Esophagus (tissue), 2 donors: ENCODE results near the gene UGT1A10. TPM values are rescaled to one million over a fixed set of nuclear protein-coding genes. Genes with fewer than 3 reads are reported as not detected.
"Not testable (repeated sequence)": the region's sequence is repeated elsewhere in the genome, so short reads cannot be mapped to it uniquely, and the experiment has no call there.

Experiments
- H3K27ac ChIP-seq, 2 donors: one replicate each; pipeline ENCODE4 v1.5.1; 2013; ENCODE audit warnings: low read depth in 2 of 2, mild to moderate bottlenecking in 2 of 2, inconsistent platforms in 1 of 2, low read length in 1 of 2, moderate library complexity in 1 of 2
- H3K27me3 ChIP-seq, 2 donors: one replicate each; pipeline ENCODE4 v1.6.1; 2013; ENCODE audit warnings: low read length in 2 of 2, control low read depth in 1 of 2, mild to moderate bottlenecking in 1 of 2; ENCODE audit not compliant: insufficient read depth in 2 of 2, control insufficient read depth in 1 of 2
- H3K36me3 ChIP-seq, 2 donors: one replicate each; pipeline ENCODE4 v1.6.1; 2013; ENCODE audit warnings: low read length in 1 of 2; ENCODE audit not compliant: control insufficient read depth in 2 of 2, insufficient read depth in 2 of 2
- H3K4me1 ChIP-seq, 2 donors: one replicate each; pipeline ENCODE4 v1.6.1; 2013; ENCODE audit warnings: low read length in 1 of 2; ENCODE audit not compliant: control insufficient read depth in 2 of 2, insufficient read depth in 2 of 2
- H3K4me3 ChIP-seq, 2 donors: one replicate each; pipeline ENCODE4 v1.5.1; 2013; ENCODE audit warnings: low read length in 2 of 2, mild to moderate bottlenecking in 2 of 2, low read depth in 1 of 2, moderate library complexity in 1 of 2
- H3K9me3 ChIP-seq, 2 donors: one replicate each; pipeline ENCODE4 v1.6.1; 2013; ENCODE audit warnings: mild to moderate bottlenecking in 2 of 2, low read depth in 1 of 2, low read length in 1 of 2, moderate library complexity in 1 of 2; ENCODE audit not compliant: control insufficient read depth in 2 of 2, insufficient read depth in 1 of 2
- WGBS, 2 donors: extraction: QIAGEN DNeasy Blood & Tissue Kit; methylation state at CpG; one replicate each; pipeline ENCODE4 v1.1.7; 2013; 5-methylcytosine and 5-hydroxymethylcytosine counted together
- polyA plus RNA-seq, 2 donors: library from polyadenylated mRNA; stranded (reverse); fragments of 200-250 nt; gene quantifications; one replicate each; pipeline ENCODE4 v1.2.3, GENCODE V29; 2013
- donor health status: healthy with polysubstance abuse.
- donor health status: Bipolar disorder and iron deficiency.

Gene UGT1A10
- polyA plus RNA-seq, 2 donors: 9.1 to 10.8 TPM

- Histone ChIP-seq H3K4me3 (no peak overlapping the region), H3K9me3 (no peaks in the 10 kb centered on the region), H3K27me3 (no peaks in the 10 kb centered on the region), H3K4me1 (no peaks in the 10 kb centered on the region), H3K27ac (no peak overlapping the region), H3K36me3 (no peaks in the 10 kb centered on the region)
- WGBS, 2 donors: 91 to 96% methylated on average over 1 of the region's 1 CpG
Observed at GRCh38 chr2:233605680-233606079, 30.6 kb upstream of the UGT1A10 start.

- no peak overlapping the region for H3K27ac ChIP-seq
- H3K36me3 ChIP-seq: no peaks in the 10 kb centered on the region
- H3K4me1 ChIP-seq: no peaks in the 10 kb centered on the region
- no peaks in the 10 kb centered on the region for H3K9me3 ChIP-seq
- no peak overlapping the region for H3K4me3 ChIP-seq
- 79 to 81% methylated on average over 4 of the region's 4 CpGs for WGBS, 2 donors
- no peaks in the 10 kb centered on the region for H3K27me3 ChIP-seq
Observed at GRCh38 chr2:233611284-233611683, 25.0 kb upstream of the UGT1A10 start.

- H3K27ac ChIP-seq, H3K27me3 ChIP-seq, H3K4me3 ChIP-seq, H3K4me1 ChIP-seq, H3K9me3 ChIP-seq, H3K36me3 ChIP-seq: not testable (repeated sequence)
- 43 to 48% methylated on average over 5 of the region's 5 CpGs for WGBS, 2 donors
Observed at GRCh38 chr2:233617476-233617875, 18.8 kb upstream of the UGT1A10 start, which contains the start of gene UGT1A8. Gene UGT1A8, plus strand, starts transcription at chr2:233617633. Its CDS starts 75 bp downstream, at chr2:233617708.

- Histone ChIP-seq H3K4me1 (no peaks in the 10 kb centered on the region), H3K4me3 (no peak overlapping the region), H3K27ac (no peak overlapping the region), H3K9me3 (no peaks in the 10 kb centered on the region), H3K36me3 (no peaks in the 10 kb centered on the region), H3K27me3 (no peaks in the 10 kb centered on the region)
- WGBS, 2 donors: 75 to 90% methylated on average over 4 of the region's 4 CpGs
Observed at GRCh38 chr2:233620204-233620603, 16.0 kb upstream of the UGT1A10 start.

- H3K4me3 ChIP-seq, H3K27me3 ChIP-seq, H3K27ac ChIP-seq, H3K9me3 ChIP-seq, H3K4me1 ChIP-seq, H3K36me3 ChIP-seq: not testable (repeated sequence)
- 92 to 93% methylated on average over 5 of the region's 5 CpGs for WGBS, 2 donors
Observed at GRCh38 chr2:233621863-233622262, 14.4 kb upstream of the UGT1A10 start.

GRCh38 chr2:233627331-233628025 is 8.8 kb upstream of the UGT1A10 start:
- Histone ChIP-seq H3K27me3 (no peaks in the 10 kb centered on the region), H3K36me3 (no peaks in the 10 kb centered on the region), H3K4me3 (no peak overlapping the region), H3K4me1 (no peaks in the 10 kb centered on the region), H3K9me3 (peaks cover 0 to 2% of the 10 kb centered on the region in 2 donors), H3K27ac (no peak overlapping the region)
- WGBS, 2 donors: 71 to 73% methylated on average over 5 of the region's 5 CpGs

- Histone ChIP-seq H3K36me3 (no peaks in the 10 kb centered on the region), H3K4me3 (no peak overlapping the region), H3K27ac (peak overlapping the region in 1 of 2 donors; percentile 6), H3K27me3 (no peaks in the 10 kb centered on the region), H3K4me1 (peaks cover 0 to 4% of the 10 kb centered on the region in 2 donors), H3K9me3 (peaks cover 0 to 6% of the 10 kb centered on the region in 2 donors)
- 33 to 36% methylated on average over 5 of the region's 5 CpGs for WGBS, 2 donors
Observed at GRCh38 chr2:233638836-233639235, 2.6 kb downstream of the UGT1A10 start.

- Histone ChIP-seq H3K36me3 (no peaks in the 10 kb centered on the region), H3K9me3 (peaks cover 0 to 6% of the 10 kb centered on the region in 2 donors), H3K4me3 (no peak overlapping the region), H3K4me1 (peaks cover 0 to 4% of the 10 kb centered on the region in 2 donors), H3K27ac (no peak overlapping the region), H3K27me3 (no peaks in the 10 kb centered on the region)
Observed at GRCh38 chr2:233639860-233640259, 3.6 kb downstream of the UGT1A10 start.

- Histone ChIP-seq H3K27me3 (no peaks in the 10 kb centered on the region), H3K36me3 (no peaks in the 10 kb centered on the region), H3K4me3 (no peak overlapping the region), H3K4me1 (peaks cover 0 to 4% of the 10 kb centered on the region in 2 donors), H3K9me3 (peaks cover 6 to 7% of the 10 kb centered on the region in 2 donors), H3K27ac (no peak overlapping the region)
- WGBS, 2 donors: 91 to 95% methylated on average over 1 of the region's 1 CpG
Observed at GRCh38 chr2:233643128-233643527, 6.9 kb downstream of the UGT1A10 start.

GRCh38 chr2:233646033-233646432 is 9.8 kb downstream of the UGT1A10 start:
- not testable (repeated sequence) for H3K4me1 ChIP-seq, H3K9me3 ChIP-seq, H3K27me3 ChIP-seq, H3K36me3 ChIP-seq, H3K4me3 ChIP-seq, H3K27ac ChIP-seq
- WGBS, 2 donors: 89 to 92% methylated on average over 3 of the region's 3 CpGs
